Spleen (tissue), 7 donors: ENCODE results near the gene NT5DC3.

Experiments
- CTCF ChIP-seq, 11 experiments: fragments of 200-600 bp in 7 of 11; fragments of 450-650 bp in 4 of 11; sonication (generic) in 4 of 11; IDR thresholded peaks in 8 of 11; conservative IDR thresholded peaks in 3 of 11; 1 replicate in 7 of 11; 2 replicates in 4 of 11; pipeline versions ENCODE4 v1.4.0 to v1.8.0; 2016 to 2021; ENCODE audit warnings: antibody characterized with exemption in 11 of 11, inconsistent platforms in 4 of 11, mild to moderate bottlenecking in 1 of 11
- POLR2A ChIP-seq, 3 donors: fragments of 450-650 bp; IDR thresholded peaks; one replicate each; pipeline ENCODE4 v1.5.1; 2017; ENCODE audit warnings: antibody characterized with exemption in 3 of 3, mild to moderate bottlenecking in 1 of 3
- POLR2AphosphoS5 ChIP-seq, 3 donors: sonication (generic); formaldehyde crosslinking; IDR thresholded peaks; one replicate each; pipeline ENCODE4 v1.5.1; 2017; ENCODE audit warnings: antibody characterized with exemption in 3 of 3
- donor health status: DM: no; HTN: no; CAD: no; lungs with moderate emphysema.
- donor health status: DM: no; HTN: no; CAD: no.
- donor health status: DM: no; HTN: no; CAD: no.

DNA sequence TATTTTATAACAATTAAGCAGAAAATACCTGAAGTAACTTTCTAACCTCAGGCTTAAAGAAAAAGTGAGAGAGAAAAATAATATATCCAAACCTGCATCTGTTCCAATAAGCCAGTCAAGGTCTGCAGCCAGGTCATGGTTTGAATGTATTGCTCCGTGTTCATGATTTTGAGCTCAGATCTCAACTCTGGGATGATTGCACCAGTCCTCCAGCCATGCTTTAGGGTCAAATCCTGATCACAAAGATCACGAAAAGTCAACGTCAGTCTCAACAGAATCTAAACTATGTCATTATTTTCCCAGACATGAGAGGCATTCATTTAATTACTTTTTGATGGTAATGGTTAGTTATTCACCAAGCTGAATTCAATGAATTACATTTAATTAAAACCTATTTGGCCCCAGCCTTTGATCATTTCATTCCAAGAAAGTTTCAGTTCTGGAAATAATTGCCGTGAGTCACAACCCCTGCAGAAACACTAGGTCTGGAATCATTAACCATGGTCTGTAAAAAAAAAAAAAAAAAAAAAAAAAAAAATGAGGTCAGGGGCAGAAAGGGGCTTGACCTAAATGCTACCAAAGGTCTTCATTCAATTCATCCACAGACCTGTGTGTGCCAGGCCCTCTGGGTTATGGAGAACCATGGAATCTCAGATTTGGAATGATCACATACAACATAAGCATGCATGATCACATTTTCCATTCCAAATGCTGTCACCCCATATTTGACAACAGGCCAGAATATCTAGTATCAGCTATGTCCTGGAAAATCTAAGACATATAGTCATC lies 55.6 kb downstream of the NT5DC3 start:
- TF ChIP-seq CTCF (IDR thresholded peaks at IDR 0.05 in 8 of 11, conservative IDR thresholded peaks at IDR 0.05 in 3 of 11) (no peak), POLR2A (IDR thresholded peaks at IDR 0.05) (no peak), POLR2AphosphoS5 (IDR thresholded peaks at IDR 0.05) (no peak)
